ENCODE measurements around the gene ASCL1.

The ASCL1 gene

DNA sequence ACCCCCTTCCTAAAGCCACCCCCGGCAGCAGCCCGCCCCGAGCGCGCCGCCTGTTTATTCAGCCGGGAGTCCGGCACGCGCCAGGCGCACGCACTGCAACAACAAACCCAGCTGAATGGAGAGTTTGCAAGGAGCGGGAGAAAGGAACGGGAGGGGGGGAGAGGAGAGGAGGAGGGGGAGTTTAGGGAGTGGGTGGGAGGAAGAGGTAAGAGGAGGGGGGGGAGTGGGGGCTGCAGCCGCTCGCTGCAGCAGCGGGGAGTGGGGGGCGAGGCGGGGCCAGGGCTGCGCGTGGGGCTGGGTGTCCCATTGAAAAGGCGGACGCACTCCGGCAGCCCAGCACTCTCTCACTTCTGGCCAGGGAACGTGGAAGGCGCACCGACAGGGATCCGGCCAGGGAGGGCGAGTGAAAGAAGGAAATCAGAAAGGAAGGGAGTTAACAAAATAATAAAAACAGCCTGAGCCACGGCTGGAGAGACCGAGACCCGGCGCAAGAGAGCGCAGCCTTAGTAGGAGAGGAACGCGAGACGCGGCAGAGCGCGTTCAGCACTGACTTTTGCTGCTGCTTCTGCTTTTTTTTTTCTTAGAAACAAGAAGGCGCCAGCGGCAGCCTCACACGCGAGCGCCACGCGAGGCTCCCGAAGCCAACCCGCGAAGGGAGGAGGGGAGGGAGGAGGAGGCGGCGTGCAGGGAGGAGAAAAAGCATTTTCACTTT is at the start of gene ASCL1:
Gene ASCL1, plus strand, starts transcription at position 336 of the 712 bp plus-strand sequence. CDS start 571 bp downstream, outside the sequence.
- no peak for DNase-seq

DNA sequence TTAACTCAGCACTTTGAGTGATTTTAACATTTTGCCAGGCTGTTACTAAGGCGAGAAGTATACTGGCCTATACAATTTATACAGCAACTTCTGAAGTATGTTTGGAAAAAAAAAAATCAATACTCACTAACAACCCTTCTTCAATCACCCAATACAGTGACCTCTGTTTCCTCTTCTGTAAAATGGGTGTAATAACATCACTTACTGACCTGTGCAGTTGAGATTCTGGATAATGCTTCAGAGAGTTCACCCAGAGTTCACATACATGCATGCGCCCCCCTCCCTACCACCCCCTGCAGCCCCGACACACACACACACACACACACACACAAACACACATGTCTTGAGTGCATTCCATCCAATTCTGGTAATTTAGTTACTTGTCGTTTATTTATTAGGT is 49.6 kb upstream of the ASCL1 start:
- no peak for DNase-seq

DNA sequence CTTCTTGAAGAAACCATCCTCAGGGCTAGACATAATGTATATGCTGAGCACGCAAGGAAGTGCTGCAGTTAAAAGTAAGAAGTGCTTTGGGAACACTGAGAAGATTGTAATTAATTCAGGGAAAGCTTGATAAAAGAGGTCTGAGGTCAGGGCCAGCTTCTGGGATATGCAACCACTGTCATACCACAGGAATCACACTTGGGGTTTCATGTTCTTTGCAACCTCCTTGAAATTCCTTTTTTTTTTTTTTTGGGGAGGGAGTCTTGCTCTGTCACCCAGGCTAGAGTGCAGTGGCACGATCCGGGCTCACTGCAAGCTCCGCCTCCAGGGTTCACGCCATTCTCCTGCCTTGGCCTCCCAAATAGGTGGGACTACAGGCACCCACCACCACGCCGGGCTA is 47.3 kb upstream of the ASCL1 start:
- no peak for DNase-seq

DNA sequence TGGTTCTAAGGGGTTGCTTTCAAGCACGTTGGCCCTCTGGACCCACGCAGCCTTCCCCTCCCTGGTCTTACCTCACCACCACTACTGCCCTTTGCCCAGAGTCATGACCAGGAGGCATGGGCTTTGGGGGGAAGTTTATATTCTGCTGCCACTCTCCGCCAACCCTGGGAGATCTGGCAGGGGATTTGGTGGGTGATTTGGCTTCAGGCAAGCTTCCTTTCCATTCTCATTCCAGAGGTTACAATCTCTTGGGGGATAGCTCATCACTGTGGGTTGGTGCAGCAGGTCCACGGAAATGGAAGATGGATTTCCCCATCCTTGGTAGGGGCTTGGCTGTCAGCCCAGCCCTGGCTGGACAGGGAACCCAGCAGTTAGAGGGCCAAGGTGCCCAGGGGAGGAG is 46.7 kb upstream of the ASCL1 start:
- no peak for DNase-seq

DNA sequence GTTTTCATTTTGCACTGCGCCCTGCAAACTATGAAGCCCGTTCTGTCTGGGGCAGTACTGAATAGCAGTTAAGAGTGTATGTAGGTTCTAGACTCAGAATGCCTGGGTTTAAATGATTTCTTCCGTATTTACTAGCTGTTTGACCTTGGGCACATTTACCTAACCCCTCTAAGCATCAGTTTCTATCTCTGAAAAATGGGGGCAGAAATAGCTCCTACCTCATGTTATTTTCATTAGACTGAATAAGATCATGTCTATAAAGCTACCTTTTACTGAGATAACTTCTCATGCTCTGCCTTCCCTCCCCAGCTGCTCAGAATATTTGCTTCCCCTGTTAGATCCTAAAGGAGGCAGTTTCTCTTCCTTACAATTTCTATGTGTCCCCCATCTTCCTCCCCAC is 46.2 kb upstream of the ASCL1 start:
- no peak for DNase-seq

DNA sequence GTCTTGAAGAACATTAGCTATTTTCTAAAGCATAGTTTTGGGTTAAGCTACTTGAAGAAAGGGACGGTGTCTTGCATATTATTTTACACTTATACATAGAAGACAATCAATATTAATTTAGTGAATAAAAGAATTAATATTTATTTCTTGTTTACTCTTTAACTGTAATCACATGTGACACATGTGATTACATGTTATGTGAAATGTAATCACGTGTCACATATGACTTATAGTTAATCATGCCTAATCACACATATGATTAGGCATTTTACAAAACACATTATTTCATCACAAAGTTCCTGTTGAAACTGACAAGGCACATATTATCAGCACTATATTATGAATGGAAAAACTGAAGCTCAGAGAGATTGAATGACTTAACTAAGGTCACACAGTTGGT is 45.2 kb upstream of the ASCL1 start:
- DNase-seq = no peak

DNA sequence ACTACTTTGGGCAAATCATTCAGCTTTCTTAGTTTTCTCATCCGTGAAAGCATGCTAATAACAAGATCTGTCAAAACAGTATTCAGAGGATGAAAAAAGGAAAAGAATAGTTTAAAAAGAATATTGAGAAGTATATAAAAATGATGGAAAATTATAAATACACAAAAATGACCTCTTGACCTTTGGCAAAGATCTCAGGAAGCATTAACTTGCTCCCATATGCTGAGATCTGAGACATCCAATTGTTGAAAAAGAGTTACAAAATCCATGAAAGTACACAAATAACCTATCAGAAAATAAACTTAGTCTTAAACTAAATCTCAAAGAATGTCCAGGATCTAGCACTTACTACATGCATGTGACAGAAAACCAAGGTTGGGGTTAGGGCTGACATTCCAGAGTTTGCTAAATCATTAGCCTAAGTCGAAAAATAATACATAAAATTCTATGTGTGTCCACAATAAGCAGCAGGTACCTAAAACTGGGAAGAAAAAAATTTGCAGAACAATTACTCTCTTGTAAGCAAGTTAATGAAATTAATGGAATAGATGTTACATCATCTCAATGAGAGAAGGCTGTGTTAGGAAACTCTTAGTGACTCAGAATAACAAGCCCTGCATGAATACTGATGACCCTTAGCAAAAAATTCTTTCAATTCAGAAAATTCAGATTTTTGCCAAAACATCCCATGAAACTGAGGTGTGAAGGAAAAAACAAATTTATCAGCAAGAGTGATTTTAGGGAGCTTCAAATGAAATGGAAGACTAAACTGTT is 43.8 kb upstream of the ASCL1 start:
- no peak for DNase-seq

DNA sequence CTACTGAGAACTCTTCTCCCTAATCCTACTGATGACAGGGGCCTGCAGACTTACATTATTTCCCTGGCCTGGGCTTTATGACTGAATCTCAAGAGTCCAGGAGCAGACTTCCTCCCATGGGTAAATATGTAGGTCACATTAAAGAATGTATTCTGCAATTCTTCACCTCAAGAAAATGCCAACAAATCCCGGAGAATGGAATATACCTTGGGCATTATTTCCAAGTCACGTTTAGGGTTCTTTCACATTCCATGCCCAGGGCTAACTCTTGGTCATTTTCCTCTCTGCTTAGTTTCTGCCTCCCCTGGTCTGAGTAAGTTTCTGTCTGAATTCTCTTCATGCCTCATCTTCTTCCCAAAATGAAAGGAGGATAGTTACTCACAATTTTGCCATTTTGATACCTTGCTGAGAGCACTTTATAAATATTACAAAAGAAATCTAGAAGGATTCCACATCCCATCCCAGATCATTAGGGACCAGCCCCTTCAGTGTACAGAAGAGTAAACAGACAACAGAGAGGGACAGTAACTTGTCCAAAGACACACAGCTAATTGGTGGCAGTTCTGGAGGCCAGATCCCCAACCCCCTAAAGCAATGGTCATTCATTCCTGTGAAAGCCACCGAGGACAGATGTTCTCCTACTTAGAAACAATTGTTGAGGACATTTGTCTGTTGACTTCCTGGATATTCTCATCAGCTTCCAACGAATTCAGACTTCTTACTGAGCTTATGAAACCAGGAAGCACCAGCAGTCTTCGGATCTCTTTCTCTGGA is 41.0 kb upstream of the ASCL1 start:
- DNase-seq = no peak

DNA sequence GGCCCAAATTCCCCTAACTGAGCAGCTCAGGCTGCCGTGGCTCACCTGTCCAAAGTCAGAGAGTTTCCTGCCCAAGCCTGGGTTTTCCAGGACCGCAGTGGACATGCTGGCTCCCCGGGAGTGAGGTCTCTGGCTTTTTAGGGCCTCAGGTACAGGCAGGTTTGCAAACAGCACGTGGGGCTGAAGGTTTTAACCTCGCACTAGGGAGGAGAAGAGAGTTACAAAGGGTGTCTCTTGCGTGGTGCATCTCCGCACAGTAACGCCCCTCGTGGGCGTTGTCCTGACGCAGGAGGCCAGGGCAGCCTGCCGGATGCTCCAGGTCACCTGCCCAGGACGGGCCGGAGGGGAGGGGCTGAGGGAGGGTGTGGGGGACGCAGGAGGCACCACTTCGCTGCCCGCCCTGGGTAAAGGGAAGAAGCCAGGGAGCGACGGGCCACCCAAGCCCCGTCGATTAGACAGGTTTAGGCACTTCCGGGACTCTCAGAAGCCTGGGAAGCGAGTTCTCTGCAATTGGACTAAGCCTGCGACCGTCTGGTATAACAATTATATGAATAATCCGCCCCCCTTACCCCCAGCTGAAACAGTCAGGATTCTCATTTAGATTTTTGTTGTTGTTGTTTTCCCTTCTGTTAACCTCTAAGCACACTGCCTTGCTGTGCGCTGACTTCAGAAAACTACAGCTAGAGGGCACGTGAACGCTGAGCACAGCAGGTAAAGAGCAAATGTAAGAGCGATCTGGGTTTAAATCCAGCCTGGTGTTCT is 40.3 kb upstream of the ASCL1 start, which contains the start of gene PAH:
Gene PAH, minus strand, starts transcription at position 219 of the 762 bp plus-strand sequence. Its CDS starts 114 bp downstream, at position 105.
- peak in 1 of 2 donors; percentile 1 for DNase-seq

DNA sequence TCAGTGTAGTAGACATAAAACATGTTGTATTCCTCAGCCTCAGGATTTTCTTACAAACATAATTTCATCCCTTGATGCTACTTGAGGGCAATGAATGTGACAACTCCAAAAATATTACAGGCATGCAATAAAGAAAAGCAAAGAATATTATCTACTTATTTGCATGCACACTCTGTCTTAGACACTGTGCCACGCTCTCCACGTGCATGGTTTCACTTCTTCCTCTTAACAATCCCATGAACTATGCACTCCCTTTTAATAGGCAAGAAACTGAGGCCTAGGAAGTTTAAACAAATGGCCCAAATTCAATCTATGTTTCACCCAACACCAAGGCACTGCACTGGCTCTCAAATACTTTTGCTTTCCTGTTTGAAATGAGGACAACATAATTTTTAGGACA is 38.6 kb upstream of the ASCL1 start:
- DNase-seq = no peak

DNA sequence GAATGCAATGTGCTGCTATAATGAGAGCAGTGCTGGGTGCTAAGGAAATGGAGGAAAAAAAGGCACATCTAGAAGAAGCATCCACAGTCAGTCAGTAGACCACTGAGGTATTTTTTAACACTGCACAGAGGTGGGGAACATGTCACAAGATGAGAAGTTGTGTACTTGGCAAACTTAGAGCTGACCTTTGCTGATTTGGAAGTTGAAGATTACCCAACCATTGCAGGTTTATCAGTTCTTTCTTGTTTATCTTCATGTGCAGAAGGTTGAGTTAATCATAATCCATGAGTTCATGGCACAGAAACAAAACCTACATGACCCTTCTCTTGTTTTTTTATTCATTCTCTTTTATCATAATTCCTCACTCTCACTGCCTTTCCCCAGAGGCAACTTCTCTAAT is 37.2 kb upstream of the ASCL1 start:
- no peak for DNase-seq

DNA sequence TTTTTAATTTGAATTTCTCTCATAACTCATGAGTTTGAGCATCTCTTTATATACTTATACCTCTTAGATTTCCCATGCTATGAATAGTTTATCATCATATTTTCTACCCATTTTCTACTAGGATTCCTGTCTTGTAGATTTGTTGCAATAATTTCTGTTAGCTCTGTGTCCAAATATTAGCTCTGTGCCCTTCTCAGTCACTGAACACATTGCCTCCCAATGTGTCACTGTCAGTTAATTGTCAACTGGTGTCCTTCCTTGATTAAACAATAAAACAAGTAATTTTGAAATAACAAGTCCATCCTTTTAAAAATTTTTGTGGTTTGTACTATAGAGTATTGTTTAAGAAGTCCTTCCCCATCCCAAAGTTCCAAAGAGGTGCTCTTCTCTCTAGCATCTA is 36.2 kb upstream of the ASCL1 start:
- no peak for DNase-seq

DNA sequence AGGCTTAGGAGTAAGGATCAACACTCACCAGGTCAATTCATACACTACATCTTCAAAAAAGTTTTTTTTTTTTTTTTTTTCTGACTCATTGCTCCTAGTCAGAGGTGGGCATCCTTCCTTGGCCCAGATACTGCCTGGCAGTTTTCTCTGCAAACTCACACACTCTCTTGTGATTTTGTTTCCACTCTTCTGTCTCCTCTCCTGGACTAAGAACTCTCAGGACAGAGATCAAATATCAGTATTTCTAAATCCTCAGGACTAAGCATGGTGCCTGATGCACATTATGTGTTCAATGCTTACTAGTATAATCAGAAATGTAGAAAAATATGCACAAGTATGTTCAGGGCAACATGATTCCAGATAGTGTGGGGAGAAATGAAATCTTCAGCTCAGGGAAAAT is 30.3 kb upstream of the ASCL1 start:
- no peak for DNase-seq

DNA sequence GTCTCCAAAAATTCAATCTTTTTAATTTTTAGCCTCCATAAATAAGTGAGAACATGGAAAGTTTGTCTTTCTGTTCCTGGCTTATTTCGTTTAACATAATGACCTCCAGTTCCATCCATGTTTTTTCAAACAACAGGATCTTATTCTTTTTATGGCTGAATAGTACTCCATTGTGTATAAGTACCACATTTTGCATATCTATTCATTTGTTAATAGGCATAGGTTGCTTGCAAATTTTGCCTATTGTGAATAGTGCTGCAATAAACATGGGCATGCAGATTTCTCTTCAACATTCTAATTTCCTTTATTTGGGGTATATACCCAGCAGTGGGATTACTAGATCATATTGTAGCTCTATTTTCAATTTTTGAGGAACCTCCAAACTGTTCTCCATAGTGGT is 24.3 kb upstream of the ASCL1 start:
- no peak for DNase-seq

DNA sequence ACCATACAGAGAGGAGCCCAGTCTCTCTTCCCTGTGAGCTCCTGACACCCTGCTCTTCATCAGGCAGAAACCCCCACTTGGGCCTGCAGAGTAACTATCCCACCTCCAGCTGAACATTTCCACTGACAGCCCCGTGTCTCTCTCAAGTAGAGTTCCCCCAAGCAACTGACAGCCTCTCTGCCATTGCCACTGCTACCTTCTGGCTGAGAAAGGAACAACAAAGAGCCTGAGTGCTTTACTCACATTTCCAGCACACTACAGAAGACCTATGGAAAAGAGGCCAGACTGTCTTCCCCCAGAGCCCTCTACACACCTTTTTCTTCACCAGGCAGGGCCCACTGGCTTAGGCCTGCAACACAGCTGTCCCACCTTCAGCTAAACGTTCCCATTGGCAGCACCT is 18.4 kb upstream of the ASCL1 start:
- DNase-seq = no peak

DNA sequence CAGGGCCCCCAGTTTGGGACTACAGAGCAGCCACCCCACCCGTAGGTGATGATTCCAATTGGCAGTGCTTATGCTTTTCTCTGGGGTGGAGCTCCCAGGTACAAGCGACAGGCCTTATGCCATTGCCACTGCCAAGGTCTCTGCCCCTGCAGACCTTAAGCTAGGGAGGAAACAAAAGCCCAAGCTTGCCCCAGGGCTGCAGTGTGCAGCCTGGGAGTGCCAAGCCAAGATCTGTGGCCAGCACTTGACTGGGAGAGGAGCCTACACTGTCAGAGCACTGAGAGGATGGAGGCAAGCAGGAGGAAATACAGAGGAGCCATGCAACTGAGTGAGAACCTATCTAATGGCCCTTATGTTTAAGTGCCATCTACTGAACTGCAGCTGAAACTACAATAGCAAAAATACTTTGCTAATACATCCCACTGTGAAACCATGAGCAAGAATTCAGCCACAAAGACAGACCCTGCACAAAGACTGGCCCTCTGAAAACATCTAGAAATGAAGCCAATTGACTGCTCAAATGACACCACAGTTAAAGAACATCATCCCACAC is 17.7 kb upstream of the ASCL1 start:
- DNase-seq = no peak

DNA sequence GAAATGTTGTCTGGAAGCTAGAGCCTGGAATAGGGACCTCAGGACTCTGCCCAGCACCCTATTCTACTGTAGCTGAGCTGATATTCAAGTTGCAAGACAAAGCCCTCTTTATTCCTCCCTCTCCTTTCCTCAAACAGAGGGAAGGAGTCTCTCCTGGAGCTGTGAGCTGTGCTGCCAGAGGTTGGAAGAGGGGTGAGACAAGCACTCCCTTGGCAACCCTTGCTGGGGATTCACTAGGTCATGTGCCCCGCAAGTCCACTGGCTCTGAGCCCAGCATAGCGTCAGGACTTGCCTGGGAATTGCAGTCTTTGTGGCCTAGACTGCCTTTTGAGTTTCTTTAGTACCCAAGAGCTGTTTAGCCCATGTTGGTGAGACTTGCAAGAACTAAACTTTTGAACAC is 11.4 kb upstream of the ASCL1 start:
- no peak for DNase-seq

DNA sequence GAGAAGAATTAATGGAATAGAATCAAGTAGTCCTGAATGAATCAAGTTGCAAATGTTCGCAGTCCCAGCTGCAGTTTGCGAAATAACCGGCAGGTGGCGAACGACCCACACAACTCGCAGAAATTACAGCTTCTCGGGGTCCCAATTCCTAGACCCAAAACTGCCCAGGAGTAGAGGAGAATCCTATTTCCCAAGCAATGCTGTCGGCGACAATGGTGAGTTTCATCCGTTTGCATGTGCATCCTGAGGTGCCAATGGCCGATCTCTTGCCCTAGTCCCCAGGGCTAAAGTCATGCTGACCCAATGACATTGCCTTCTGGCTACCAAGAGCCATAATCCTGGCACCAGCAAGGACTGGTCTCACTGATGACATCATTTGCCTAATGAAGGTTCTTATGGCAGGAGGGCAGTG is 8.5 kb upstream of the ASCL1 start:
- peak; percentile 55 to 56 for DNase-seq

DNA sequence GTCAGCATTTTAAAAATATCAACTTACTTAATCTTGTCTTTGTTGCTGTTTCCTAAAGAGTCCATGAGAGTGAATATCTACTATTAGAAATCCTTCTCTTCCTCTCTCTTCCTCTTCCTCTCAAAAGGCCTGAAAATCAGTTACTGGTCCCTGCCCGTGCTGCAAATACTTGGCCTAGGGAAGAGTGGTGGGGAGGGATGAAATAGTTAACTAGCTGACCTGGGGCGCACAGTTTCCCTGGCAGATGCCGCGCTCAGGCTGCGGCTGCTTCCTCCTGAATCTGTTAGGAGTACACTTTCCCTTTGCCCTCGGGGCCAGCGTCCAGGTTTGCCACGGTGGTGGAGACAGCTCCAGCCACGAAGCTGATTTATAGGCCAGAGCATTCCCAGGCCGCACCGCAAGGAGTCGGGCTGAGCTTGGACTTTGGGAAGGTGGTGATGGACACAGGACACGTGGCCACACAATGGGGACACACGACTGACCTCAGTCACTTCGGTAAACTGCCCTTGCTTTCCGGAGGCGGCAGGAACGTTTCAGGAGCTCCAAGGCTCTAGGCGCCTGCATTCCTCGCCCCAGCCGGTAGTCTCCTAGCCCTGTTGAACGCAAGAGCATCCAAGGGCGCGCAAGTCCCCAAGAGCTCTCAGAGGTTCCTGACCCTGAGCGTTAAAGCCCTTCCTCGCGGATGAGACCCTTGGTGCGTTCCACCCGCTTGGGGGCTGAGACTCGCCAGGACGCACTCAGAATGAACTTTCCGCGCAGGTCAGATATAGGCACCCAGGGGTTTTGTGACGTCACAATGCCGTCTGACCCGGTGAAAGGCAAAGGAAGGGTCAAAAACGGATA is 7.1 kb upstream of the ASCL1 start:
- no peak for DNase-seq

DNA sequence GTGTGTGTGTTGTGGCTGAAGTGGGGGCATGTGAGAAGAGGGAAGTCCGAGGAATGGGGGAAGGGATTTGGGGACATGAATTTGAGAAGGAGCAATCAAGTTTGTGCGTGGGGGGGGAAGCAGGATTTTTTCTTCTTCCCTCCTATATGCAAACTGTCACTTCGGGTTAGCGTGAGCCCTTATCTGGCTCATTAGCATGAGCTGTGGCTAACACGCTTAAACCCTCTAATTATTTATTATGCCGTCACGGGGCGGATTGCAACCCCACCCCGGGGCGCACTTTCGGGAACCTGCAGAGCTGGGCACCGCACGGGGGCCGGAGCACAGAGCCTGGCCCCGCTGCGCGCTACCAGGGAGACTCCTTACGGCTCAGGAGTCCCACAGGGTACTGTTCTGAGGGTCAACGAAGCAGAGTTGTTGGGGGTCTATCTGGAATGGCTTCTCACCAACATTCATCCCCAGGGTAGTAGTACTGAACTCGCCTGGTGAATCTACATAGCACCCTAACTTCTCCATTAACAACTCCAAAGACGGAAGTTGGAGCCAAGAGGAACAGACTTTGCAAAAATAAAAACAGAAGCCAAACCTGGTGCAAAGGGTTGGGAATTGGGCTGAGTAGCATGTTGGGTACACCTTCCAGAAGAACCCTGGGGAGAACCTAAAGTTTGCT is 6.4 kb upstream of the ASCL1 start:
- DNase-seq = no peak

DNA sequence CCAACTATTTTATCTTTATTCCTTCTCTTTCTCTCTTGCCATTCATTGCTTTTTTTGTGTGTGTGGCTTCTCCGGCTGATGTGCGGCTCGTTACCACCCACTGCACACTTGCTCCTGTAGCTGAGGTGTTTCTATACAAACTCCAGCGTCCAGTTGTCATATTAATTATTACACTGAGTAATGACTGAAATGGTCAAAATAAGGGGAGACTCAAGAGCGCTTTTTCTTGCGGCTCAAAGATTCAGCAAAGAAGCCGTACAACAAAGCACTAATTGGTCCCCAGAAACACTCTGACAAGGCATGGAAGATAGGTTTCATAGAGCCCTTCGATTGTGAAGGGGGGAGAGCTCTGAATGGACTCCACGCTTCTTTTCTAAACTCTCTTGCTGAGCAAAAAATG is 5.6 kb upstream of the ASCL1 start:
- DNase-seq = no peak

All from stimulated activated CD4-positive, alpha-beta T cell treated with anti-CD3 and anti-CD28 coated beads, Interleukin-2, amount 100 ng/mL, for 48 hours (primary cell).